PC-9 (cell line): ENCODE measurements around the gene PPP1R2. TPM values are rescaled to one million over a fixed set of nuclear protein-coding genes. Genes with fewer than 3 reads are reported as not detected.
A peak's percentile ranks its signal among the peaks of the same experiment; 100 is the strongest.

Source experiments
- BruUV-seq: library from RNA; stranded (reverse); fragments of 400-500 nt; replicated peaks from 2 replicates; lab custom pipeline; 2021; lab: Mats Ljungman, UMichigan
- CTCF ChIA-PET: fragments of 300-600 bp; sonication (Branson Sonifier 250); formaldehyde crosslinking; loops from one replicate; lab custom pipeline; 2022; ENCODE audit warnings: antibody characterized with exemption; lab: Charles Lee
- POLR2A ChIA-PET: fragments of 300-600 bp; sonication (Branson Sonifier 250); formaldehyde crosslinking; loops from one replicate; lab custom pipeline; 2022; ENCODE audit warnings: antibody characterized with exemption; ENCODE audit not compliant: unreplicated experiment; lab: Charles Lee
- DNase-seq, 2 experiments: peaks; one replicate each; pipeline versions ENCODE4 v3.0.0 to v3.0.0-alpha.2; 2015 to 2022; ENCODE audit warnings: mixed read lengths in 1 of 2
- H2AFZ ChIP-seq: fragments of 200-600 bp; sonication (generic); 2 replicates; pipeline ENCODE4 v1.8.1; 2017; ENCODE audit warnings: antibody characterized with exemption
- H3F3A ChIP-seq: fragments of 200-600 bp; sonication (generic); 2 replicates; pipeline ENCODE4 v1.8.1; 2017; ENCODE audit warnings: antibody characterized with exemption, mild to moderate bottlenecking, low read depth; ENCODE audit not compliant: insufficient read depth
- H3K27ac ChIP-seq: fragments of 200-600 bp; sonication (generic); 2 replicates; pipeline ENCODE4 v1.6.1; 2016; ENCODE audit warnings: mixed run types
- H3K27me3 ChIP-seq: fragments of 200-600 bp; sonication (generic); 2 replicates; pipeline ENCODE4 v1.6.1; 2016; ENCODE audit warnings: low read depth, mixed run types; ENCODE audit not compliant: insufficient read depth
- H3K36me3 ChIP-seq: fragments of 200-600 bp; sonication (generic); 2 replicates; pipeline ENCODE4 v1.6.1; 2016; ENCODE audit warnings: low read depth, mixed run types
- H3K4me1 ChIP-seq: fragments of 200-600 bp; sonication (generic); replicated peaks from 2 replicates; pipeline ENCODE4 v1.6.1; 2016; ENCODE audit warnings: mixed run types; ENCODE audit not compliant: insufficient read depth
- H3K4me2 ChIP-seq: fragments of 200-600 bp; sonication (generic); 2 replicates; pipeline ENCODE4 v1.6.1; 2017; ENCODE audit warnings: mixed run types
- H3K4me3 ChIP-seq: fragments of 200-600 bp; sonication (generic); 2 replicates; pipeline ENCODE4 v1.6.1; 2016; ENCODE audit warnings: mixed run types
- H3K79me2 ChIP-seq: fragments of 200-600 bp; sonication (generic); 2 replicates; pipeline ENCODE4 v1.6.1; 2017; ENCODE audit warnings: low read depth, mixed run types
- H3K9me2 ChIP-seq: fragments of 200-600 bp; sonication (generic); 2 replicates; pipeline ENCODE4 v1.8.1; 2017; ENCODE audit warnings: mild to moderate bottlenecking; ENCODE audit not compliant: insufficient read depth
- H3K9me3 ChIP-seq: fragments of 200-600 bp; sonication (generic); 2 replicates; pipeline ENCODE4 v1.8.1; 2016; ENCODE audit warnings: low read depth; ENCODE audit not compliant: insufficient read depth
- H4K20me1 ChIP-seq: fragments of 200-600 bp; sonication (generic); 2 replicates; pipeline ENCODE4 v1.8.1; 2017; ENCODE audit not compliant: insufficient read depth
- CTCF ChIP-seq: fragments of 200-600 bp; sonication (generic); conservative IDR thresholded peaks from 2 replicates; pipeline ENCODE4 v1.6.1; 2017; ENCODE audit warnings: mixed run types, antibody characterized with exemption, mild to moderate bottlenecking, moderate library complexity
- EZH2 ChIP-seq: fragments of 200-600 bp; sonication (generic); IDR thresholded peaks from 2 replicates; pipeline ENCODE4 v1.8.0; 2017; ENCODE audit warnings: antibody characterized with exemption, low read depth
- intact Hi-C: fragments of 100-400 bp; cut with micrococcal nuclease; formaldehyde crosslinking; loops from one replicate; pipeline ENCODE4 v1.10.0; 2022; ENCODE audit not compliant: unreplicated experiment
- total RNA-seq: library from RNA; stranded (reverse); gene quantifications from 2 replicates; pipeline ENCODE4 v1.2.3, GENCODE V29; 2021

PPP1R2 gene
- total RNA-seq, 1 experiment from 2014 or later, result 49.1 TPM

GRCh38 chr3:195574497-195575304 is 31.6 kb upstream of the PPP1R2 start:
- no peaks in the 10 kb centered on the region for H3K9me2 ChIP-seq
- POLR2A ChIA-PET, result no interaction called here
- no peaks in the 10 kb centered on the region for H3K79me2 ChIP-seq
- H3K27me3 ChIP-seq, result no peaks in the 10 kb centered on the region
- H3K4me1 ChIP-seq, result 0 out of 2 replicates have a peak, but pooled peaks cover 3% of the 10 kb centered on the region
- peak in 1 of 2 experiments; percentile 32 for DNase-seq
- CTCF ChIA-PET, result interaction anchor here (0.6 kb wide), 1 partner anchor 259 kb away, joined by 8 read pairs; no protein-coding TSS in a partner anchor
- TF ChIP-seq CTCF (no peak), EZH2 (no peak)
- no peak overlapping the region for H3K4me2 ChIP-seq
- H3K4me3 ChIP-seq, result no peak overlapping the region
- no peaks in the 10 kb centered on the region for H3K9me3 ChIP-seq
- H3K27ac ChIP-seq, result no peak overlapping the region
- no peaks in the 10 kb centered on the region for H3K36me3 ChIP-seq
- H3F3A ChIP-seq, result no peaks in the 10 kb centered on the region; the same call in 1 of the 2 replicates
- no peaks in the 10 kb centered on the region for H4K20me1 ChIP-seq
- intact Hi-C loops, result no loop called here
- BruUV-seq, result no TSS peak
- no peak overlapping the region for H2AFZ ChIP-seq

- ChIA-PET CTCF (no interaction called here), POLR2A (interaction anchor here (0.6 kb wide), 1 partner anchor 30 kb away, joined by 3 read pairs; the partner anchor contains the start of gene PPP1R2)
- H3K9me3 ChIP-seq, result no peaks in the 10 kb centered on the region
- no peak overlapping the region for H3K27ac ChIP-seq
- BruUV-seq, result no TSS peak
- H4K20me1 ChIP-seq, result no peaks in the 10 kb centered on the region
- H3K79me2 ChIP-seq, result no peaks in the 10 kb centered on the region
- H3F3A ChIP-seq, result no peaks in the 10 kb centered on the region; the same call in 1 of the 2 replicates
- H3K4me3 ChIP-seq, result no peak overlapping the region
- H3K4me2 ChIP-seq, result no peak overlapping the region
- H3K4me1 ChIP-seq, result 0 out of 2 replicates have a peak, but pooled peaks cover 3% of the 10 kb centered on the region
- peak in 1 of 2 experiments; percentile 28 for DNase-seq
- H3K27me3 ChIP-seq, result no peaks in the 10 kb centered on the region
- TF ChIP-seq CTCF (no peak), EZH2 (no peak)
- intact Hi-C loops, result no loop called here
- no peak overlapping the region for H2AFZ ChIP-seq
- H3K36me3 ChIP-seq, result no peaks in the 10 kb centered on the region
- H3K9me2 ChIP-seq, result no peaks in the 10 kb centered on the region
These were observed 30.7 kb upstream of the PPP1R2 start for GRCh38 chr3:195573611-195574496.

GRCh38 chr3:195571361-195571760 is 28.2 kb upstream of the PPP1R2 start:
- Histone ChIP-seq H3F3A (no peaks in the 10 kb centered on the region; the same call in 1 of the 2 replicates), H3K4me3 (no peak overlapping the region), H3K4me1 (peaks cover 13% of the 10 kb centered on the region), H3K36me3 (no peaks in the 10 kb centered on the region), H4K20me1 (no peaks in the 10 kb centered on the region), H3K27me3 (no peaks in the 10 kb centered on the region), H3K9me3 (no peaks in the 10 kb centered on the region), H3K27ac (no peak overlapping the region), H2AFZ (no peak overlapping the region), H3K79me2 (no peaks in the 10 kb centered on the region), H3K4me2 (no peak overlapping the region), H3K9me2 (no peaks in the 10 kb centered on the region)
- DNase-seq, result no peak
- CTCF ChIA-PET, result interaction anchor here (0.6 kb wide), 1 partner anchor 62 kb away, joined by 7 read pairs; no protein-coding TSS in a partner anchor
- no TSS peak for BruUV-seq
- POLR2A ChIA-PET, result no interaction called here
- intact Hi-C loops, result no loop called here
- TF ChIP-seq CTCF (no peak), EZH2 (no peak)
